HEK293 (cell line): ENCODE measurements around the gene TMEM132A.

Experiments used
- CTCF ChIA-PET: fragments of 350-600 bp; formaldehyde crosslinking; extraction: SDS; loops from one replicate; lab custom pipeline; 2021; ENCODE audit warnings: antibody characterized with exemption; lab: Yijun Ruan, JAX
- POLR2A ChIA-PET: fragments of 300-600 bp; formaldehyde crosslinking; extraction: SDS; loops from one replicate; lab custom pipeline; 2020; ENCODE audit warnings: antibody characterized with exemption, inconsistent platforms; lab: Yijun Ruan, JAX
- H3K27ac ChIP-seq: fragments of 200-500 bp; sonication (Bioruptor generic); 2 replicates; pipeline ENCODE4 v1.5.1; 2014; ENCODE audit warnings: low read depth, low read length, control low read depth, inconsistent platforms; ENCODE audit errors: extremely low read depth
- H3K36me3 ChIP-seq, 2 experiments: fragments of 200-500 bp in 1 of 2; sonication (Bioruptor generic) in 1 of 2; 1 replicate in 1 of 2; 2 replicates in 1 of 2; pipeline ENCODE4 v1.5.1; 2014 to 2017; ENCODE audit warnings: inconsistent platforms in 2 of 2, low read length in 2 of 2; ENCODE audit not compliant: control insufficient read depth in 2 of 2, insufficient read depth in 1 of 2
- H3K4me1 ChIP-seq: fragments of 200-500 bp; sonication (Bioruptor generic); 2 replicates; pipeline ENCODE4 v1.5.1; 2014; ENCODE audit warnings: mild to moderate bottlenecking, low read length, inconsistent platforms; ENCODE audit not compliant: control insufficient read depth, insufficient read depth
- H3K4me3 ChIP-seq: 2 replicates; pipeline ENCODE4 v1.5.1; 2011; ENCODE audit warnings: low read depth, mild to moderate bottlenecking, control low read depth, low read length, moderate library complexity
- H3K9me3 ChIP-seq: fragments of 200-500 bp; sonication (Bioruptor generic); 2 replicates; pipeline ENCODE4 v1.5.1; 2014; ENCODE audit warnings: low read depth, low read length, inconsistent platforms; ENCODE audit not compliant: control insufficient read depth, insufficient read depth
- AEBP2 ChIP-seq: fragments of 450-650 bp; formaldehyde crosslinking; IDR thresholded peaks from 2 replicates; pipeline ENCODE4 v1.5.1; 2016; ENCODE audit warnings: missing biosample characterization, missing genetic modification characterization, borderline replicate concordance
- GLIS2 ChIP-seq: fragments of 450-650 bp; formaldehyde crosslinking; IDR thresholded peaks from 2 replicates; pipeline ENCODE4 v1.5.1; 2016; ENCODE audit warnings: missing biosample characterization, missing genetic modification characterization
- KLF1 ChIP-seq: fragments of 450-650 bp; formaldehyde crosslinking; IDR thresholded peaks from 2 replicates; pipeline ENCODE4 v1.5.1; 2016; ENCODE audit warnings: missing biosample characterization, missing genetic modification characterization
- PBX3 ChIP-seq: sonication (generic); formaldehyde crosslinking; IDR thresholded peaks from 2 replicates; pipeline ENCODE4 v1.8.1; 2022; ENCODE audit warnings: mild to moderate bottlenecking, moderate library complexity, missing genetic modification reagents
- ZBTB20 ChIP-seq: fragments of 450-650 bp; formaldehyde crosslinking; IDR thresholded peaks from 2 replicates; pipeline ENCODE4 v1.5.1; 2016; ENCODE audit warnings: missing biosample characterization, missing genetic modification characterization
- ZNF341 ChIP-seq: fragments of 450-650 bp; formaldehyde crosslinking; IDR thresholded peaks from 2 replicates; pipeline ENCODE4; 2016; ENCODE audit warnings: low read depth, missing biosample characterization, missing genetic modification characterization
- ZNF37A ChIP-seq: fragments of 450-650 bp; IDR thresholded peaks from 2 replicates; pipeline ENCODE4 v1.5.1; 2018; ENCODE audit warnings: missing biosample characterization, missing genetic modification characterization
- ZNF473 ChIP-seq: fragments of 450-650 bp; formaldehyde crosslinking; IDR thresholded peaks from 2 replicates; pipeline ENCODE4 v1.5.1; 2017; ENCODE audit warnings: missing biosample characterization, missing genetic modification characterization
- ZNF518A ChIP-seq: fragments of 450-650 bp; formaldehyde crosslinking; conservative IDR thresholded peaks from 2 replicates; pipeline ENCODE4 v1.5.1; 2016; ENCODE audit warnings: low read depth, missing biosample characterization, missing genetic modification characterization
- ZNF610 ChIP-seq: fragments of 450-650 bp; formaldehyde crosslinking; IDR thresholded peaks from 2 replicates; pipeline ENCODE4 v1.5.1; 2016; ENCODE audit warnings: missing biosample characterization, missing genetic modification characterization, borderline replicate concordance
- ZNF660 ChIP-seq: fragments of 450-650 bp; IDR thresholded peaks from 2 replicates; pipeline ENCODE4 v1.5.1; 2018; ENCODE audit warnings: missing biosample characterization, mild to moderate bottlenecking, missing genetic modification characterization
- ZNF670 ChIP-seq: fragments of 450-650 bp; formaldehyde crosslinking; IDR thresholded peaks from 2 replicates; pipeline ENCODE4 v1.5.1; 2016; ENCODE audit warnings: missing biosample characterization, missing genetic modification characterization, low read depth
- ZNF830 ChIP-seq: fragments of 450-650 bp; IDR thresholded peaks from 2 replicates; pipeline ENCODE4 v1.5.0; 2018; ENCODE audit warnings: missing biosample characterization, missing genetic modification characterization, low read depth, mild to moderate bottlenecking, moderate library complexity
- ZNF843 ChIP-seq: fragments of 450-650 bp; formaldehyde crosslinking; IDR thresholded peaks from 2 replicates; pipeline ENCODE4 v1.5.1; 2016; ENCODE audit warnings: missing biosample characterization, missing genetic modification characterization
- ZXDB ChIP-seq: fragments of 450-650 bp; formaldehyde crosslinking; IDR thresholded peaks from 2 replicates; pipeline ENCODE4 v1.5.1; 2016; ENCODE audit warnings: missing biosample characterization, missing genetic modification characterization
- TF ChIP-seq, protein P1 (sequence below): fragments of 450-650 bp; formaldehyde crosslinking; IDR thresholded peaks from 2 replicates; pipeline ENCODE4 v1.5.1; 2016; ENCODE audit warnings: missing biosample characterization, missing genetic modification characterization
- TF ChIP-seq, protein P2 (sequence below): fragments of 450-650 bp; formaldehyde crosslinking; IDR thresholded peaks from 2 replicates; pipeline ENCODE4 v1.5.1; 2016; ENCODE audit warnings: missing biosample characterization, missing genetic modification characterization
- TF ChIP-seq, protein P3 (sequence below): fragments of 450-650 bp; formaldehyde crosslinking; IDR thresholded peaks from 2 replicates; pipeline ENCODE4 v1.5.1; 2016; ENCODE audit warnings: missing biosample characterization, missing genetic modification characterization

TMEM132A gene

GRCh38 chr11:60914633-60915247 is 9.5 kb upstream of the TMEM132A start (continued):
- TF ChIP-seq, protein P1, sequence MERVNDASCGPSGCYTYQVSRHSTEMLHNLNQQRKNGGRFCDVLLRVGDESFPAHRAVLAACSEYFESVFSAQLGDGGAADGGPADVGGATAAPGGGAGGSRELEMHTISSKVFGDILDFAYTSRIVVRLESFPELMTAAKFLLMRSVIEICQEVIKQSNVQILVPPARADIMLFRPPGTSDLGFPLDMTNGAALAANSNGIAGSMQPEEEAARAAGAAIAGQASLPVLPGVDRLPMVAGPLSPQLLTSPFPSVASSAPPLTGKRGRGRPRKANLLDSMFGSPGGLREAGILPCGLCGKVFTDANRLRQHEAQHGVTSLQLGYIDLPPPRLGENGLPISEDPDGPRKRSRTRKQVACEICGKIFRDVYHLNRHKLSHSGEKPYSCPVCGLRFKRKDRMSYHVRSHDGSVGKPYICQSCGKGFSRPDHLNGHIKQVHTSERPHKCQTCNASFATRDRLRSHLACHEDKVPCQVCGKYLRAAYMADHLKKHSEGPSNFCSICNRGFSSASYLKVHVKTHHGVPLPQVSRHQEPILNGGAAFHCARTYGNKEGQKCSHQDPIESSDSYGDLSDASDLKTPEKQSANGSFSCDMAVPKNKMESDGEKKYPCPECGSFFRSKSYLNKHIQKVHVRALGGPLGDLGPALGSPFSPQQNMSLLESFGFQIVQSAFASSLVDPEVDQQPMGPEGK (tag by site-specific recombination), result peak; percentile 74
- TF ChIP-seq ZNF670 (no peak), KLF1 (no peak), PBX3 (CRISPR knock-in tag) (no peak), GLIS2 (tag by site-specific recombination) (peak; percentile 78)
- TF ChIP-seq, protein P2, sequence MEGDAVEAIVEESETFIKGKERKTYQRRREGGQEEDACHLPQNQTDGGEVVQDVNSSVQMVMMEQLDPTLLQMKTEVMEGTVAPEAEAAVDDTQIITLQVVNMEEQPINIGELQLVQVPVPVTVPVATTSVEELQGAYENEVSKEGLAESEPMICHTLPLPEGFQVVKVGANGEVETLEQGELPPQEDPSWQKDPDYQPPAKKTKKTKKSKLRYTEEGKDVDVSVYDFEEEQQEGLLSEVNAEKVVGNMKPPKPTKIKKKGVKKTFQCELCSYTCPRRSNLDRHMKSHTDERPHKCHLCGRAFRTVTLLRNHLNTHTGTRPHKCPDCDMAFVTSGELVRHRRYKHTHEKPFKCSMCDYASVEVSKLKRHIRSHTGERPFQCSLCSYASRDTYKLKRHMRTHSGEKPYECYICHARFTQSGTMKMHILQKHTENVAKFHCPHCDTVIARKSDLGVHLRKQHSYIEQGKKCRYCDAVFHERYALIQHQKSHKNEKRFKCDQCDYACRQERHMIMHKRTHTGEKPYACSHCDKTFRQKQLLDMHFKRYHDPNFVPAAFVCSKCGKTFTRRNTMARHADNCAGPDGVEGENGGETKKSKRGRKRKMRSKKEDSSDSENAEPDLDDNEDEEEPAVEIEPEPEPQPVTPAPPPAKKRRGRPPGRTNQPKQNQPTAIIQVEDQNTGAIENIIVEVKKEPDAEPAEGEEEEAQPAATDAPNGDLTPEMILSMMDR (tag by site-specific recombination), result peak; percentile 6; the same call in 1 of the 2 replicates
- TF ChIP-seq, protein P3, sequence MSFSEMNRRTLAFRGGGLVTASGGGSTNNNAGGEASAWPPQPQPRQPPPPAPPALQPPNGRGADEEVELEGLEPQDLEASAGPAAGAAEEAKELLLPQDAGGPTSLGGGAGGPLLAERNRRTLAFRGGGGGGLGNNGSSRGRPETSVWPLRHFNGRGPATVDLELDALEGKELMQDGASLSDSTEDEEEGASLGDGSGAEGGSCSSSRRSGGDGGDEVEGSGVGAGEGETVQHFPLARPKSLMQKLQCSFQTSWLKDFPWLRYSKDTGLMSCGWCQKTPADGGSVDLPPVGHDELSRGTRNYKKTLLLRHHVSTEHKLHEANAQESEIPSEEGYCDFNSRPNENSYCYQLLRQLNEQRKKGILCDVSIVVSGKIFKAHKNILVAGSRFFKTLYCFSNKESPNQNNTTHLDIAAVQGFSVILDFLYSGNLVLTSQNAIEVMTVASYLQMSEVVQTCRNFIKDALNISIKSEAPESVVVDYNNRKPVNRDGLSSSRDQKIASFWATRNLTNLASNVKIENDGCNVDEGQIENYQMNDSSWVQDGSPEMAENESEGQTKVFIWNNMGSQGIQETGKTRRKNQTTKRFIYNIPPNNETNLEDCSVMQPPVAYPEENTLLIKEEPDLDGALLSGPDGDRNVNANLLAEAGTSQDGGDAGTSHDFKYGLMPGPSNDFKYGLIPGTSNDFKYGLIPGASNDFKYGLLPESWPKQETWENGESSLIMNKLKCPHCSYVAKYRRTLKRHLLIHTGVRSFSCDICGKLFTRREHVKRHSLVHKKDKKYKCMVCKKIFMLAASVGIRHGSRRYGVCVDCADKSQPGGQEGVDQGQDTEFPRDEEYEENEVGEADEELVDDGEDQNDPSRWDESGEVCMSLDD, result peak; percentile 1; the same call in 1 of the 2 replicates

DNA sequence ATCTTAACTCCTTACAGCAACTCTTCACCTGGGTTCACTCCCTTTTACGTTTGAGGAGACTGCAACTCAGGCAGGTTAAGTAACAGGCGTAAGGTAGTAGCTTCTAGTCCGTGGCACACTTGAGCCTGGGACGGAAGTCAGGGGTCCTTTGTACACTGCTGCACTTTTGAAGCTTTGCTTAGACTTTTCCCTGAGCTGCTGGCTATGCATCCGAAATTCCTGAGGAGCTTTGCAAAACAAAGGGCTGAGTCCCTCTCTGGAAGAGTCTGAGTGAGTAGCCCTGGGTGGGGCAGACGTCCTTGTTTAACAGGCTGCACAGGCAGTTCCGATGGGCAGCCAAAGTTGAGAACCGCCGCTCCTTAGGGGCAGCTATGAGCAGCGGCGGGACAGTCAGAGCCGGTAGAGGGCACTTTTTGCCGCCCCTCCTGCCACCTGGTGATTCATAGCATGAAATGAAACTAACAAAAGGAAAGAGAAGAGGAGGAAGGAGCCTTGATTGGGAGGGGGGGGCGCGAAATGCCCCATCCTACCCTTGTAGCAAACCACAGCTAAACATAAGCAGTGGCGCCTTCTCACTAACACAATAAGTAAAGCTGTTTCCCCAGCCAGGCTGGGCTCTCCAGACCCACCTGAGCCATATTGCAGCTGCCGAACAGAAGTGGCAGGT is 8.9 kb upstream of the TMEM132A start:
- Histone ChIP-seq H3K27ac (no peak overlapping the region), H3K4me1 (no peaks in the 10 kb centered on the region), H3K4me3 (peak overlapping the region; percentile 55), H3K9me3 (no peaks in the 10 kb centered on the region), H3K36me3 (peaks cover 0 to 29% of the 10 kb centered on the region in 2 experiments; a peak in 1 of 3 replicates)
- POLR2A ChIA-PET, result interaction anchor here (0.6 to 4.0 kb wide), 10 partner anchors 8 to 1624 kb away, joined by 3 to 36 read pairs (median 4); partner anchors contain the start of genes PRPF19, TMEM132A and VPS37C
- CTCF ChIA-PET, result interaction anchor here (0.5 to 6.2 kb wide), 17 partner anchors 16 to 1026 kb away, joined by 3 to 30 read pairs (median 3); no protein-coding TSS in a partner anchor
- TF ChIP-seq ZNF341 (tag by site-specific recombination) (peak; percentile 34; the same call in 1 of the 2 replicates), ZNF37A (tag by site-specific recombination) (no peak), ZNF610 (peak; percentile 63; the same call in 1 of the 2 replicates), ZXDB (tag by site-specific recombination) (0 out of 2 replicates have a peak, but pooled peaks have one; percentile 25), ZNF473 (no peak), ZNF830 (tag by site-specific recombination) (no peak), ZNF843 (tag by site-specific recombination) (no peak), ZNF660 (tag by site-specific recombination) (no peak), ZBTB20 (tag by site-specific recombination) (no peak), ZNF518A (tag by site-specific recombination) (no peak), AEBP2 (tag by site-specific recombination) (no peak)
